Smooth muscle cell (in vitro differentiated cells): ENCODE results near the gene RSPO1. TPM values are rescaled to one million over a fixed set of nuclear protein-coding genes. Genes with fewer than 3 reads are reported as not detected.

Source experiments
- DNase-seq: peaks from one replicate; lab custom pipeline; 2025; ENCODE audit not compliant: unreplicated experiment; lab: John Stamatoyannopoulos, UW
- H2AFZ ChIP-seq: fragments of 200-600 bp; sonication (generic); 2 replicates; pipeline ENCODE4 v1.6.0; 2016; ENCODE audit warnings: antibody characterized with exemption, low read depth, mild to moderate bottlenecking
- H3F3A ChIP-seq: fragments of 200-600 bp; sonication (generic); 2 replicates; pipeline ENCODE4 v1.6.0; 2017; ENCODE audit warnings: antibody characterized with exemption, low read depth
- H3K27ac ChIP-seq: fragments of 200-600 bp; sonication (generic); 2 replicates; pipeline ENCODE4 v1.5.1; 2016; ENCODE audit warnings: low read depth, mild to moderate bottlenecking
- H3K27me3 ChIP-seq: fragments of 200-600 bp; sonication (generic); 2 replicates; pipeline ENCODE4 v1.6.1; 2016; ENCODE audit warnings: low read depth, mild to moderate bottlenecking
- H3K36me3 ChIP-seq: fragments of 200-600 bp; sonication (generic); 2 replicates; pipeline ENCODE4 v1.5.1; 2016; ENCODE audit warnings: low read depth
- H3K4me1 ChIP-seq: fragments of 200-600 bp; sonication (generic); 2 replicates; pipeline ENCODE4 v1.5.1; 2016; ENCODE audit warnings: low read depth
- H3K4me2 ChIP-seq: fragments of 200-600 bp; sonication (generic); 2 replicates; pipeline ENCODE4 v1.6.0; 2016; ENCODE audit warnings: mild to moderate bottlenecking
- H3K4me3 ChIP-seq: fragments of 200-600 bp; sonication (generic); 2 replicates; pipeline ENCODE4 v1.5.1; 2016; ENCODE audit warnings: mild to moderate bottlenecking
- H3K79me2 ChIP-seq: fragments of 200-600 bp; sonication (generic); 2 replicates; pipeline ENCODE4 v1.6.0; 2016; ENCODE audit warnings: low read depth, mild to moderate bottlenecking
- H3K9ac ChIP-seq: fragments of 200-600 bp; sonication (generic); 2 replicates; pipeline ENCODE4 v1.6.0; 2016; ENCODE audit warnings: low read depth
- H3K9me3 ChIP-seq: fragments of 200-600 bp; sonication (generic); replicated peaks from 2 replicates; pipeline ENCODE4 v1.5.1; 2016; ENCODE audit warnings: low read depth
- H4K20me1 ChIP-seq: fragments of 200-600 bp; sonication (generic); 2 replicates; pipeline ENCODE4 v1.6.0; 2016; ENCODE audit warnings: low read depth
- CTCF ChIP-seq: fragments of 200-600 bp; sonication (generic); IDR thresholded peaks from 2 replicates; pipeline ENCODE4 v1.5.1; 2017; ENCODE audit warnings: borderline replicate concordance, mild to moderate bottlenecking, antibody characterized with exemption; ENCODE audit not compliant: insufficient read depth, poor library complexity, severe bottlenecking
- WGBS: methylation state at CpG from one replicate; pipeline ENCODE4 v1.1.7; 2016; ENCODE audit warnings: low lambda C conversion rate; 5-methylcytosine and 5-hydroxymethylcytosine counted together
- polyA plus RNA-seq: library from polyadenylated mRNA; unstranded; fragments of >200 nt; fragmentation: Nextera tagmentation; extraction: Ambion mirVana; gene quantifications from 2 replicates; pipeline ENCODE4 v1.2.1, GENCODE V29; 2016
- total RNA-seq: library from RNA; depleted of rRNA; stranded (reverse); fragments of >200 nt; gene quantifications from 2 replicates; pipeline ENCODE4 v1.2.3, GENCODE V29; 2014

RSPO1 gene
- total and polyA plus RNA-seq, 2 experiments from 2014 or later: not detected

GRCh38 chr1:37672136-37672870 is 37.6 kb upstream of the RSPO1 start:
- Histone ChIP-seq H2AFZ (no peak overlapping the region), H3K9me3 (no peaks in the 10 kb centered on the region), H3K4me2 (no peak overlapping the region), H3K4me1 (no peaks in the 10 kb centered on the region), H3K27me3 (peaks cover 42% of the 10 kb centered on the region), H3F3A (no peaks in the 10 kb centered on the region), H3K4me3 (no peak overlapping the region), H4K20me1 (no peaks in the 10 kb centered on the region), H3K36me3 (no peaks in the 10 kb centered on the region), H3K27ac (no peak overlapping the region), H3K9ac (no peak overlapping the region), H3K79me2 (no peaks in the 10 kb centered on the region)
- no peak for DNase-seq
- TF ChIP-seq CTCF: no peak
- 63% methylated on average over 9 of the region's 9 CpGs for WGBS

GRCh38 chr1:37671261-37671660 is 36.6 kb upstream of the RSPO1 start:
- Histone ChIP-seq H3K9ac (no peak overlapping the region), H2AFZ (no peak overlapping the region), H3K36me3 (no peaks in the 10 kb centered on the region), H3K27me3 (peaks cover 44% of the 10 kb centered on the region), H3K4me1 (no peaks in the 10 kb centered on the region), H3K9me3 (no peaks in the 10 kb centered on the region), H3K79me2 (no peaks in the 10 kb centered on the region), H3K4me3 (no peak overlapping the region), H4K20me1 (no peaks in the 10 kb centered on the region), H3F3A (no peaks in the 10 kb centered on the region), H3K4me2 (no peak overlapping the region), H3K27ac (no peak overlapping the region)
- no peak for DNase-seq
- no peak for TF ChIP-seq CTCF
- 82% methylated on average over 6 of the region's 6 CpGs for WGBS

GRCh38 chr1:37670133-37670532 is 35.4 kb upstream of the RSPO1 start:
- H3K79me2 ChIP-seq: no peaks in the 10 kb centered on the region
- H3K4me3 ChIP-seq: no peak overlapping the region
- no peaks in the 10 kb centered on the region for H3F3A ChIP-seq
- H3K27ac ChIP-seq: no peak overlapping the region
- no peak for DNase-seq
- no peaks in the 10 kb centered on the region for H3K36me3 ChIP-seq
- TF ChIP-seq CTCF: no peak
- peaks cover 44% of the 10 kb centered on the region for H3K27me3 ChIP-seq
- no peaks in the 10 kb centered on the region for H3K4me1 ChIP-seq
- H2AFZ ChIP-seq: no peak overlapping the region
- no peaks in the 10 kb centered on the region for H4K20me1 ChIP-seq
- H3K9me3 ChIP-seq: no peaks in the 10 kb centered on the region
- H3K9ac ChIP-seq: no peak overlapping the region
- WGBS: 76% methylated on average over 2 of the region's 2 CpGs
- no peak overlapping the region for H3K4me2 ChIP-seq
